ENCODE data around the gene AQP6. TPM values are rescaled to one million over a fixed set of nuclear protein-coding genes. Genes with fewer than 3 reads are reported as not detected.

Gene AQP6
- total RNA-seq, 2 experiments from 2014 or later = not detected

DNA sequence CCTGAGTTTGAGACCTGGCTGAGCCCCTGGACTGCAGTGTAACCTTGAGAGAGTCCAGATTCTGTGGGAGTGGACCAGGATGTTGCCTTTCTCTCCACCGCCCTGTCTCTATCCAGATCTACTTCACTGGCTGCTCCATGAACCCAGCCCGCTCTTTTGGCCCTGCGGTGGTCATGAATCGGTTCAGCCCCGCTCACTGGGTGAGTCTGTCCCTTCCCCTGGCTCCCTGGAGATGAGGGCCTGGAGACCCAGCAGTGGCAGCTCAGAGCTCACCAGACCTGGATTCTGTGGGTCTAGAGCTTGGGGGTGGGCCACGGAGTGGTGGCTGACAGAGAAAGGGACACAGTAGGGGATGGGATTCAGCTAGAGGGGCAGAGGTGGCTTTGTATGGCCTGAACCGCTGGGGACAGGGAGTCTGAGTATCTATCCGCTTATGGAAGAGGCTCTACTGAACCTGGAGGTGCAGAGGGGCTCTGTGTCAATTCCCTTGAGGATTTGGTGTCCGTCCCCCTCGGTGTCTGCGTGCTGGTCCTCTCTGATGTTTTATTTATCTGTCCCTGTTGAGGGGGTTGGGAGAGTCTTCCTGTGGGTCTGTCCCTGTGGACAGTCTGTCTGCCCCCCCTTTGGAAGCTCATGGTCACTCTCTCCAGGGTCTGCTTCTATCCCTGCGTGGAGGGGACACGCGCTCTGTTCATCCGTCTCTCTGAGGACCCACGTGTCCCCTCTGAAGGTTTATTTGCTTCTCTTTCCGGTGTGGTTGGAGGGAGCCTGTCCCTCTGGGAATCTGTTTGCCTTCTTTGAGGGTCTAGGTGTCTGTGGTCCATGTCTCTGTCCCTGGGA, 8.6 kb upstream of the AQP6 start:
- H3K27ac Mint-ChIP-seq = no peak overlapping the region
- H3K9me3 Mint-ChIP-seq (ENCODE audit: low read depth) = no peaks in the 10 kb centered on the region
- peaks cover 65% of the 10 kb centered on the region for H3K27me3 Mint-ChIP-seq
- DNase-seq (no peak), ATAC-seq (no peak)
- peaks cover 12% of the 10 kb centered on the region for H3K4me1 Mint-ChIP-seq
- peaks cover 4% of the 10 kb centered on the region for H3K36me3 Mint-ChIP-seq
- CTCF ChIA-PET = interaction anchor here (0.5 to 8.0 kb wide), 8 partner anchors 16 to 104 kb away, joined by 3 to 140 read pairs (median 40); partner anchors contain the start of gene AQP2
- H3K4me3 Mint-ChIP-seq = no peak overlapping the region

DNA sequence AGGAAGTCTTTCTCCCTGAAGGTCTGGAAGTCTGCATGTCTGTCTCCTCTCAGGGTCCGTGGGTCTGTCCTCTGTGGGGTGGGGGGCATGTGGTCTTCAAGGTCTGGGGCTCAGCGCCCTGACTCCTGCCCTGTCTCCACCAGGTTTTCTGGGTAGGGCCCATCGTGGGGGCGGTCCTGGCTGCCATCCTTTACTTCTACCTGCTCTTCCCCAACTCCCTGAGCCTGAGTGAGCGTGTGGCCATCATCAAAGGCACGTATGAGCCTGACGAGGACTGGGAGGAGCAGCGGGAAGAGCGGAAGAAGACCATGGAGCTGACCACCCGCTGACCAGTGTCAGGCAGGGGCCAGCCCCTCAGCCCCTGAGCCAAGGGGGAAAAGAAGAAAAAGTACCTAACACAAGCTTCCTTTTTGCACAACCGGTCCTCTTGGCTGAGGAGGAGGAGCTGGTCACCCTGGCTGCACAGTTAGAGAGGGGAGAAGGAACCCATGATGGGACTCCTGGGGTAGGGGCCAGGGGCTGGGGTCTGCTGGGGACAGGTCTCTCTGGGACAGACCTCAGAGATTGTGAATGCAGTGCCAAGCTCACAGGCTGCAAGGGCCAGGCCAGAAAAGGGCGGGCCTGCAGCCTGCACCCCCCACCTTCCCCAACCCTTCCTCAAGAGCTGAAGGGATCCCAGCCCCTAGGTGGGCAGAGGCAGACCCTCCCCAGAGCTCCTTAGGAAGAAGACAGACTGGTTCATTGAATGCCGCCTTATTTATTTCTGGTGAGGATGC, 7.7 kb upstream of the AQP6 start:
- H3K27me3 Mint-ChIP-seq = peaks cover 57% of the 10 kb centered on the region
- no peak for ATAC-seq
- no peak for DNase-seq
- CTCF ChIA-PET = interaction anchor here (0.5 to 8.0 kb wide), 9 partner anchors 10 to 119 kb away, joined by 3 to 140 read pairs (median 46); partner anchors contain the start of genes AQP2 and SMARCD1
- H3K4me1 Mint-ChIP-seq = peaks cover 12% of the 10 kb centered on the region
- peaks cover 4% of the 10 kb centered on the region for H3K36me3 Mint-ChIP-seq
- H3K27ac Mint-ChIP-seq = no peak overlapping the region
- H3K9me3 Mint-ChIP-seq (ENCODE audit: low read depth) = no peaks in the 10 kb centered on the region
- H3K4me3 Mint-ChIP-seq = no peak overlapping the region

DNA sequence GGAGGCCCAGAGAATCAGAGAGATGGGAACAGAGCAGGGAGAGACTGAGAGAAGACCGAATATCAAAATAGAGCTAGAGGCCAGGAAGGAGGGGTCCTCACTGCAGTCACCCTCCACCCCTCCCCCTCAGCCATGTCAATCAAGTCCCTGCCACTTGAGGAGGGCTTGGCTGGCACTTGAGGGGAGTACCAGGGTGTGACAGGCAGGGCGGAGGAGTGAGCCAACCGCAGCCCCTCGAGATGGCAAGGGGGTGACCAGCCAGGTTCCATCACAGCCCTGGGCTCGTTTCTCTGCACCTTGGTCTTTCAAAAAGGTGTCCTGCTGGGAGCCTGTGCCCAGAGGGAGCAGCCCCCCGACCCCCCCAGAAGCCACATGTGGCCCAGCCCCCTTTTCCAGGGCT, 6.9 kb upstream of the AQP6 start:
- CTCF ChIA-PET = interaction anchor here (0.9 to 8.0 kb wide), 31 partner anchors 8 to 354 kb away, joined by 3 to 140 read pairs (median 11); partner anchors contain the start of genes AQP2, COX14 and SMARCD1
- no peak for DNase-seq
- ATAC-seq = no peak
- Mint-ChIP-seq H3K27ac (no peak overlapping the region), H3K27me3 (peaks cover 49% of the 10 kb centered on the region), H3K4me1 (peaks cover 7% of the 10 kb centered on the region), H3K36me3 (no peaks in the 10 kb centered on the region), H3K9me3 (ENCODE audit: low read depth) (no peaks in the 10 kb centered on the region), H3K4me3 (no peak overlapping the region)

DNA sequence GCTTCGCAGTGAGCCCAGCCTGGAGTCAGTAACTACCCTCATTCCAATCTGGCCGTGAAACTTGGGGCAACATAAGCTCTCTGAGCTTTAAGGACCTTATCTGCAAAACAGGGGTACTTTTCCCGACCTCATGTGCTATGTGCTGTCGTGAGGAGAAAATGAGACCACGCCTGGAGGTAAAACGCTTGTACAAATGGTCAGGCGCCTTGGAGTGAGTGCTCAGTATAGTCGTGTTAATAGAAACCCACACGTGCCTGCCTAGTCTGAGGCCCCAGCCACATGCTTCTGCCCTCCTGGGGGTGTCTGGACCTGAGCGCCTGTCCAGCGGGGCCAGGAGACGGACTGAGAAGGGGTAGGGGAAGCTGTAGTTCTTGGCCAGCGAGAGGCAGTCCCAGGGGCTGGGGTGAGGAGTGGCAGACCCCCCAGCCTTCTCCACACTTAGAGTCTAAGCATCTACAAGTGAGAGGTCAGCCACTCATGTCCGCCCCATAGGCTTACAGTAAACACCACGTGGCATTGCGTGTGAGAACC, 6.2 kb upstream of the AQP6 start:
- CTCF ChIA-PET = interaction anchor here (0.6 to 8.0 kb wide), 68 partner anchors 8 to 600 kb away, joined by 3 to 140 read pairs (median 6); partner anchors contain the start of genes AQP2, COX14, NCKAP5L and RACGAP1
- DNase-seq (no peak), ATAC-seq (no peak)
- H3K9me3 Mint-ChIP-seq (ENCODE audit: low read depth) = no peaks in the 10 kb centered on the region
- no peak overlapping the region for H3K4me3 Mint-ChIP-seq
- peaks cover 45% of the 10 kb centered on the region for H3K27me3 Mint-ChIP-seq
- no peak overlapping the region for H3K27ac Mint-ChIP-seq
- peaks cover 7% of the 10 kb centered on the region for H3K4me1 Mint-ChIP-seq
- no peaks in the 10 kb centered on the region for H3K36me3 Mint-ChIP-seq

DNA sequence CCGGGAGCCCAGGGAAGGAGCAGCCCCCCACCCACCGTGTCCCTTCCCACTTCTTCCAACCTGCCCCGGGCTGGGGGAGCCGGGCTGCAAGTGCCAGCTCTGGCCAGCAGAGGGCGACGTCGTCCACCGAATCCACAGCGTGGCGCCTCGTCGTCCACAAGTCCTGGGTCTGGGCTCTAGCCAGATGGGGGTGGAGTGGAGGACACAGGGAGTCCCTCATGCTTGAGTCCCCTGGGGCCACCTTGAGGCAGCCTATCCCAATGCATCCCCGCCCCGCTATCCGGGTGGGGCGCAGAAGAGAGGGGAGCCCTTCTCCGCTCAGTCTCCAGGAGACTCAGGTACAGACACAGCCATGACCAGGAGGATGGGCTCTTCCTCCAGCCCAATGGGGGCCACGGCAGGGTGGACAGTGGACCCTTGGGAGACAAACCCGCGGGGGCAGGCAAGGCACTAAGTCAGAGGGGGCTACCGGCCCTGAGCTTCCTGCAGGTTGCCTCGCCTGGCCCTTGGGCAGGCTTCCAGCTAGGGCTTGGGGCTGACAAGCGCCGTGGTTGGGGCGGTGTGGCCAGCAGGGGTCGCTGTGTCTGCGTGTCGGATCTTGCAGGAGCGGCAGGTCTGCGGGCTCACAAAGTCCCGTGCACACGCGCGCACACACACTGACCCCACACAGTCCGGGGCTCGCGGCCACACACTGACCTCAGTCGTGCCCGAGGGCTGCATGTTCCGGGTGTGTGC, 5.5 kb upstream of the AQP6 start:
- DNase-seq (peak; percentile 93), ATAC-seq (peak; percentile 90)
- H3K27ac Mint-ChIP-seq = no peak overlapping the region
- CTCF ChIA-PET = interaction anchor here (0.6 to 8.0 kb wide), 79 partner anchors 9 to 600 kb away, joined by 3 to 140 read pairs (median 6); partner anchors contain the start of genes AQP2, COX14, NCKAP5L and RACGAP1
- H3K27me3 Mint-ChIP-seq = peaks cover 41% of the 10 kb centered on the region
- H3K4me1 Mint-ChIP-seq = peaks cover 7% of the 10 kb centered on the region
- no peaks in the 10 kb centered on the region for H3K36me3 Mint-ChIP-seq
- no peaks in the 10 kb centered on the region for H3K9me3 Mint-ChIP-seq (ENCODE audit: low read depth)
- peak overlapping the region; percentile 47 for H3K4me3 Mint-ChIP-seq

DNA sequence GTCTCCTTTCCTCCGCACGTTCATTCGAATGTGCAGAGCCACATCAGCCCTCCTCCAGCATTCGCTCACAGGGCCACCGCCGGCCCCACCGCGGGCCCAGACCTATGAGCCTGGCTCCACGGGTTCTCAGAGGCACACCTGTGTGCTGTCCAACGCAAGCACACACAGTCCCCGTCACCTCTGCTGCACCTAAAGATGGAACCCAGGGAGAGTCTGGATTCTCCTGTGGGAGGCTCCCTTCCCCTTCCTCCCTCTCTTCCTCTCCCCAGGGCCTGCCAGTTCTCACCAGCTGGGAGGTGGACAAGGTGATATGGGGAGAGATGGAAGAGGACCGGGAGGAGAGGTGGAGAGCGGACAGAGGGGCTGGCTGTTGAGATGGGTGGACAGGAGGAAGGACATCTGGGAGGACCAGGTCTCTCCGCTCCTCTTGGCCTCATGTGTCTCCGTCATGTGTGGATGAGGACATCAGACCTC, 4.9 kb upstream of the AQP6 start:
- CTCF ChIA-PET = interaction anchor here (0.7 to 8.0 kb wide), 65 partner anchors 10 to 1149 kb away, joined by 3 to 140 read pairs (median 6); partner anchors contain the start of genes AQP2, COX14, NCKAP5L and RACGAP1
- peaks cover 7% of the 10 kb centered on the region for H3K4me1 Mint-ChIP-seq
- H3K9me3 Mint-ChIP-seq (ENCODE audit: low read depth) = no peaks in the 10 kb centered on the region
- peaks cover 35% of the 10 kb centered on the region for H3K27me3 Mint-ChIP-seq
- DNase-seq = no peak
- H3K4me3 Mint-ChIP-seq = peak overlapping the region; percentile 34
- no peak overlapping the region for H3K27ac Mint-ChIP-seq
- ATAC-seq = peak; percentile 16
- H3K36me3 Mint-ChIP-seq = no peaks in the 10 kb centered on the region

DNA sequence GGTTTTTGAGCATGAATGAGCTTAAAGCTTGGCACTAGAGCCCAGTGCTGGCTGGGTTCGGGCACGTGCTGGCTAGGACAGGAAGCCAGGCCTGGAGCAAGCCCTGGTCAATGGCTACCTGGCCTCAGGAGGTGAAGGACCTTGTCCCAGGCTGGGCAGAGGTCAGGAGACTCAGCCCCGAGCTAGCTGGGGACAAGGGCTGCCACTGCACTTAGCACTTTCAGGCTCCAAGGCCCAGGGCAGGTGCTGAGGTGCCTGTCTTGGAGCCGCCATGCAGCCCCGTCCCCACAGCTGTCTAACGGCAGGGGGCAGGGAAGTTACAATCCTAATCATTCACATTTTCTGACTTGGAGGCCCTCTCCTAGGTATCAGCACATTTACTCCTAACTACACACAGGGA, 4.3 kb upstream of the AQP6 start:
- peaks cover 28% of the 10 kb centered on the region for H3K27me3 Mint-ChIP-seq
- CTCF ChIA-PET = interaction anchor here (0.7 to 8.0 kb wide), 21 partner anchors 10 to 1148 kb away, joined by 3 to 140 read pairs (median 18); partner anchors contain the start of genes AQP2 and RACGAP1
- H3K36me3 Mint-ChIP-seq = no peaks in the 10 kb centered on the region
- DNase-seq (no peak), ATAC-seq (no peak)
- no peak overlapping the region for H3K4me3 Mint-ChIP-seq
- no peak overlapping the region for H3K27ac Mint-ChIP-seq
- peaks cover 7% of the 10 kb centered on the region for H3K4me1 Mint-ChIP-seq
- H3K9me3 Mint-ChIP-seq (ENCODE audit: low read depth) = no peaks in the 10 kb centered on the region

DNA sequence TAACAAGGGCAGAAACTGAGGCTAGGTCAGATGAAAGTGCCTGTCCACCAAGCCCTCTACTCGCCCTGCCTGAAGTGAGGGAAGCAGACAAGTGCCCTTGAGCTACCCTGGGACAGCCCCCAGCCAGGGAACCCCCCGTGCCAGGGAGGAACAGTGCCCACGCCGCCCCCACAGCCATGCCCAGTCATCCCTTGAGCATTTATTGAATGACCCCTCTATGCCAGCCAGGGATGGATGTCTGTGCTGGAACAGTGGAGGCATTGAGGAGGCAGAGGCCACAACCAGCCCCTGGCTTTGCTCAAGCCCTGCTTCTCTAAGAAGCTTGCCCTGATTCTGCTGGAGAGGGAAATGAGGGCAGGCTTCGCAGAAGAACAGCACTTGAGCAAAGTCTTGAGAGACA, 3.7 kb upstream of the AQP6 start:
- no peak overlapping the region for H3K4me3 Mint-ChIP-seq
- no peak overlapping the region for H3K27ac Mint-ChIP-seq
- H3K27me3 Mint-ChIP-seq = peaks cover 26% of the 10 kb centered on the region
- no peaks in the 10 kb centered on the region for H3K9me3 Mint-ChIP-seq (ENCODE audit: low read depth)
- ATAC-seq (no peak), DNase-seq (no peak)
- peaks cover 7% of the 10 kb centered on the region for H3K4me1 Mint-ChIP-seq
- no peaks in the 10 kb centered on the region for H3K36me3 Mint-ChIP-seq
- CTCF ChIA-PET = interaction anchor here (0.5 to 8.0 kb wide), 11 partner anchors 11 to 105 kb away, joined by 4 to 140 read pairs (median 28); partner anchors contain the start of genes AQP2 and RACGAP1

DNA sequence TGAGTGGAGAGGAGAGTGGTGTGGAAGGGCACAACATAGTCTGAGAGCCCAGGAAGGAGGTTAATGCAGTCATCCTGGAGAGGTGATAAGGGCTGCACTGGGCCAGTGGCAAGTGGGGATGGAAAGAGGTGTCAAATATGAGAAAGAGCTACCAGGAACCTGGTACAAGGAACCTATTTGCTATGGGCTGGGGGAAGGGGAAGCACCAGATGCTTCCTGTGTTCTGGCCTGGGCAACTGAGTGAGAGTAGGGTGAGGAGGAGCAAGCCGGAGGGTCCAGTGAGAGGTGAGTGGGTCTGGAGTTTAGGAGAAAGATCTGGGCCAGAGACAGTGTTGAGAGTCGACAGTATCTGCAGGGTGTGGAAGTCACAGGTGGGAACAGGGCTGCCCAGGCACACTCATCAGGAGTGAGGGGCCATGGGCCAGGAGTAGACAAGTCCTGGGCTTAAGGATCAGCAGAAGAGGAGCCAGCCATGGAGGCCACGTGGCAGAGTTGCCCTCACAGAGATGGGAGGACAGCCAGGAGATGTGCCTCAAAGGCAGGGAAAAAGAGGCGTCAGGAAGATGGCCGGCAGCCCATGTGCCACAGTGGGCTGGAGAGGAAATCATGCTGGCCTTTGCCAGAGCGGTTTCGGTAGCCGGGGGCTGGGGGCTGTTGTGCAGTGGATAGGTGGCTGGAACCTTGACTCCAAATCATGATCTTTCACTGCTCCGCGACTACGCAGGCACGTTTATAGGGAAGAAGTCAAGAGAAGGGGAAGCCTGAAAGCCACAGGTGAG, 2.9 kb upstream of the AQP6 start:
- CTCF ChIA-PET = interaction anchor here (0.5 to 8.0 kb wide), 6 partner anchors 11 to 98 kb away, joined by 4 to 140 read pairs (median 84); partner anchors contain the start of gene AQP2
- Mint-ChIP-seq H3K27ac (no peak overlapping the region), H3K36me3 (no peaks in the 10 kb centered on the region), H3K4me1 (peaks cover 7% of the 10 kb centered on the region), H3K27me3 (peaks cover 22% of the 10 kb centered on the region), H3K9me3 (ENCODE audit: low read depth) (no peaks in the 10 kb centered on the region), H3K4me3 (no peak overlapping the region)
- DNase-seq (no peak), ATAC-seq (no peak)

DNA sequence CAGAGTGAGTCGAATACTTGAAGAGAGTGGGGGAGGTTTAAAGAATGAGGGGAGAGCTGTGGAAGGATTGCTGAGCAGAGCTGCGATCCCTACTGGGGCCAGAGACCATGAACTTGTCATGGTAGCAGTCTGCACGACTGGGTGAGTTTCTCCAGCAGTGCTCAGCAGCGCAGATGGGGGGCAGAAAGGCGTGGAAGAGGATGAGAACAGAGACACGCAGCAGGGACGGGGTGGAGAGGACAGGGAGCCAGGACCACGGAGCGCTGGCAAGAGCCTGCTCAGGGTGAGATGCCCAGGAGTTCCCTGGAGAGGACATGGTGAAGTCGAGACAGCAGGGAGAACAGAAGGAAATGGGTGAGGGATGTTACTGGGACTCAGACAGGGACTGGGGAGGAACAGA, 2.1 kb upstream of the AQP6 start:
- Mint-ChIP-seq H3K4me1 (peaks cover 7% of the 10 kb centered on the region), H3K4me3 (no peak overlapping the region), H3K9me3 (ENCODE audit: low read depth) (no peaks in the 10 kb centered on the region), H3K36me3 (no peaks in the 10 kb centered on the region), H3K27me3 (peaks cover 18% of the 10 kb centered on the region), H3K27ac (no peak overlapping the region)
- DNase-seq (no peak), ATAC-seq (no peak)
- CTCF ChIA-PET = interaction anchor here (0.6 to 7.8 kb wide), 4 partner anchors 10 to 100 kb away, joined by 3 to 140 read pairs (median 6); no protein-coding TSS in a partner anchor

DNA sequence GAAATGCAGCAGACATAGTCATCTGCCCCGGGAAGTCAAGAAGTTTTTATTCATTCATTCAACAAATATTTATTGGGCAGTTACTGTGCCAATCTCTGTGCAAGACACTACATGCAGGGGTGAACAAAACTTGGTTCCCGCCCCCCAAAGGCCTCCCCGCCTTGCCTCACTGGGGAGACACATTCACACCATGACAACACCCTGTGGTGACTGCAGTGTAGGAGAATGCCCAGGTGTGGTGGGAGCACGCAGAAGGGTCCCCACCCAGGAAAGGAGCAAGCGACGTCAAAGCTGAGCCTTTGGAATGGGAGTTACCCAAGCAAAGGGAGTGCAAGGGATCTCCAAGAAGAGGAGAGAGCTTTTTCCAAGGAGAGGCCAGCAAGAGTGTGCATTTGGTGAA, 1.6 kb upstream of the AQP6 start:
- peaks cover 7% of the 10 kb centered on the region for H3K4me1 Mint-ChIP-seq
- no peaks in the 10 kb centered on the region for H3K36me3 Mint-ChIP-seq
- no peak overlapping the region for H3K4me3 Mint-ChIP-seq
- H3K27ac Mint-ChIP-seq = no peak overlapping the region
- H3K27me3 Mint-ChIP-seq = peaks cover 15% of the 10 kb centered on the region
- no peak for DNase-seq
- no peaks in the 10 kb centered on the region for H3K9me3 Mint-ChIP-seq (ENCODE audit: low read depth)
- ATAC-seq = no peak
- CTCF ChIA-PET = interaction anchor here (1.3 to 2.7 kb wide), 2 partner anchors 25 to 69 kb away, joined by 3 to 10 read pairs; no protein-coding TSS in a partner anchor

Measured in activated CD8-positive, alpha-beta memory T cell treated with anti-CD3 and anti-CD28 coated beads, Interleukin-2, amount 10 ng/mL, durations not matched to agents 7 days and 5 days (primary cell).